CD4-positive, alpha-beta T cell (primary cell): Measurements from ENCODE around the gene TARDBP. TPM values are rescaled to one million over a fixed set of nuclear protein-coding genes. Genes with fewer than 3 reads are reported as not detected.
A peak's percentile ranks its signal among the peaks of the same experiment; 100 is the strongest.
"Not testable (repeated sequence)": the region's sequence is repeated elsewhere in the genome, so short reads cannot be mapped to it uniquely, and the experiment has no call there.

ENCODE experiments used
- ATAC-seq: fragments of 200-7000 bp; cut with Tn5 transposase; one replicate; pipeline ENCODE4 v1.10.0; 2022; ENCODE audit warnings: mild to moderate bottlenecking; ENCODE audit not compliant: poor library complexity
- CTCF ChIA-PET: fragments of 350-600 bp; sonication (Branson Sonifier 250); formaldehyde crosslinking; loops from one replicate; lab custom pipeline; 2021; ENCODE audit warnings: antibody characterized with exemption, inconsistent platforms; lab: Charles Lee
- POLR2A ChIA-PET: fragments of 350-600 bp; sonication (Branson Sonifier 250); formaldehyde crosslinking; loops from one replicate; lab custom pipeline; 2021; ENCODE audit warnings: antibody characterized with exemption, inconsistent platforms; lab: Charles Lee
- DNase-seq, 14 experiments: peaks; one replicate each; pipeline ENCODE4 v3.0.0-alpha.2; 2013 to 2020; ENCODE audit warnings: mixed read lengths in 2 of 14
- H3K27ac ChIP-seq, 2 donors: one replicate each; pipeline versions ENCODE4 v1.5.1 to v1.7.0; 2013; ENCODE audit warnings: low read length in 2 of 2, low read depth in 1 of 2, mild to moderate bottlenecking in 1 of 2
- H3K27me3 ChIP-seq, 2 experiments: 1 replicate in 1 of 2; 2 replicates in 1 of 2; pipeline versions ENCODE4 v1.6.1 to v1.7.0; 2013; ENCODE audit warnings: low read length in 2 of 2, control low read depth in 1 of 2, mild to moderate bottlenecking in 1 of 2, moderate library complexity in 1 of 2; ENCODE audit not compliant: insufficient read depth in 2 of 2, control insufficient read depth in 1 of 2
- H3K36me3 ChIP-seq: one replicate; pipeline ENCODE4 v1.6.1; 2013; ENCODE audit warnings: low read length, control low read depth; ENCODE audit not compliant: insufficient read depth
- H3K4me1 ChIP-seq: one replicate; pipeline ENCODE4 v1.6.1; 2013; ENCODE audit warnings: low read length, control low read depth; ENCODE audit not compliant: insufficient read depth
- H3K4me3 ChIP-seq: one replicate; pipeline ENCODE4 v1.5.1; 2013; ENCODE audit warnings: mild to moderate bottlenecking, low read length, moderate library complexity
- H3K9me3 ChIP-seq, 2 experiments: 1 replicate in 1 of 2; 2 replicates in 1 of 2; pipeline versions ENCODE4 v1.6.1 to v1.7.0; 2013; ENCODE audit warnings: low read length in 2 of 2, mild to moderate bottlenecking in 2 of 2, control low read depth in 1 of 2, moderate library complexity in 1 of 2; ENCODE audit not compliant: control insufficient read depth in 1 of 2, insufficient read depth in 1 of 2
- H3K27ac Mint-ChIP-seq: one replicate; pipeline ENCODE4 v1.8.0; 2020; ENCODE audit warnings: mixed read lengths
- H3K27me3 Mint-ChIP-seq: one replicate; pipeline ENCODE4 v1.8.0; 2021; ENCODE audit warnings: mixed read lengths
- H3K36me3 Mint-ChIP-seq: one replicate; pipeline ENCODE4 v1.8.0; 2021; ENCODE audit warnings: low read depth, mixed read lengths
- H3K4me1 Mint-ChIP-seq: one replicate; pipeline ENCODE4 v1.8.0; 2021; ENCODE audit warnings: low read depth, mixed read lengths
- H3K4me3 Mint-ChIP-seq: one replicate; pipeline ENCODE4 v1.8.0; 2020; ENCODE audit warnings: mild to moderate bottlenecking, mixed read lengths
- H3K9me3 Mint-ChIP-seq: one replicate; pipeline ENCODE4 v1.8.0; 2020; ENCODE audit warnings: mixed read lengths
- CTCF ChIP-seq: fragments of 200-600 bp; IDR thresholded peaks from one replicate; pipeline ENCODE4 v1.8.0; 2022; ENCODE audit warnings: antibody characterized with exemption, mild to moderate bottlenecking
- intact Hi-C, 2 experiments: fragments of 100-400 bp; cut with DNase I in 1 of 2; cut with micrococcal nuclease in 1 of 2; formaldehyde crosslinking; loops; one replicate each; pipeline versions ENCODE4 v1.15.1 to v1.9.0; 2023 to 2025; cut with DNase I, micrococcal nuclease
- total RNA-seq, 174 experiments: library from RNA in 2 of 174; stranded (reverse) in 2 of 174; gene quantifications; one replicate each; pipeline ENCODE4 v1.2.3 and lab custom pipeline; 2021 to 2026

TARDBP gene
- total RNA-seq, 2 experiments from 2014 or later, result 141 to 149 TPM

- ChIA-PET CTCF (interaction anchor here (0.6 to 1.7 kb wide), 4 partner anchors 25 to 1781 kb away, joined by 3 to 9 read pairs (median 4); partner anchors contain the start of gene CENPS), POLR2A (interaction anchor here (0.6 to 2.2 kb wide), 10 partner anchors 18 to 896 kb away, joined by 3 to 26 read pairs (median 5); partner anchors contain the start of genes EXOSC10, FBXO2, FBXO44 and SRM)
- Histone ChIP-seq H3K9me3 (no peaks in the 10 kb centered on the region), H3K4me3 (peak overlapping the region; percentile 85), H3K4me1 (peaks cover 46% of the 10 kb centered on the region), H3K27ac (peak overlapping the region; percentile 91 to 99), H3K27me3 (no peaks in the 10 kb centered on the region), H3K36me3 (peaks cover 46% of the 10 kb centered on the region)
- intact Hi-C loops, result loop anchor here in 1 of 2 experiments (2.0 to 10.0 kb wide), 6 partner anchors 48 to 978 kb away; partner anchors contain the start of genes EXOSC10, MTOR, SRM and UBE4B
- no peak for TF ChIP-seq CTCF
- Mint-ChIP-seq H3K27me3 (no peaks in the 10 kb centered on the region), H3K4me3 (peak overlapping the region; percentile 94), H3K9me3 (no peaks in the 10 kb centered on the region), H3K36me3 (peaks cover 52% of the 10 kb centered on the region), H3K27ac (peak overlapping the region; percentile 98), H3K4me1 (peaks cover 34% of the 10 kb centered on the region)
- DNase-seq (no peak), ATAC-seq (peak; percentile 0)
Measured at GRCh38 chr1:11013160-11013531, 692 bp downstream of the TARDBP start.

GRCh38 chr1:11019358-11019757 lies 6.9 kb downstream of the TARDBP start:
- Mint-ChIP-seq H3K4me1 (peaks cover 46% of the 10 kb centered on the region), H3K36me3 (peaks cover 95% of the 10 kb centered on the region)
- H3K27ac ChIP-seq, H3K9me3 Mint-ChIP-seq, ATAC-seq, POLR2A ChIA-PET, DNase-seq, H3K4me3 Mint-ChIP-seq, H3K4me3 ChIP-seq, H3K9me3 ChIP-seq, CTCF ChIA-PET, H3K27ac Mint-ChIP-seq, H3K27me3 Mint-ChIP-seq, H3K27me3 ChIP-seq: not testable (repeated sequence)
- Histone ChIP-seq H3K36me3 (peaks cover 90% of the 10 kb centered on the region), H3K4me1 (peaks cover 27% of the 10 kb centered on the region)
- intact Hi-C loops, result loop anchor here in 1 of 2 experiments (10.0 kb wide), 1 partner anchor 985 kb away; the partner anchor contains the start of gene UBE4B

GRCh38 chr1:11019971-11020370 lies 7.5 kb downstream of the TARDBP start:
- no peaks in the 10 kb centered on the region for H3K9me3 Mint-ChIP-seq
- intact Hi-C loops, result loop anchor here in 1 of 2 experiments (10.0 kb wide), 1 partner anchor 985 kb away; the partner anchor contains the start of gene UBE4B
- Histone ChIP-seq H3K27me3 (no peaks in the 10 kb centered on the region), H3K4me1 (peaks cover 21% of the 10 kb centered on the region), H3K4me3 (no peak overlapping the region), H3K27ac (no peak overlapping the region), H3K36me3 (peaks cover 90% of the 10 kb centered on the region), H3K9me3 (no peaks in the 10 kb centered on the region)
- CTCF ChIA-PET, result no interaction called here
- peaks cover 39% of the 10 kb centered on the region for H3K4me1 Mint-ChIP-seq
- TF ChIP-seq CTCF, result no peak
- ATAC-seq, result no peak
- H3K4me3 Mint-ChIP-seq, result peak overlapping the region; percentile 4
- POLR2A ChIA-PET, result no interaction called here
- H3K27me3 Mint-ChIP-seq, result no peaks in the 10 kb centered on the region
- no peak for DNase-seq
- H3K36me3 Mint-ChIP-seq, result peaks cover 95% of the 10 kb centered on the region
- no peak overlapping the region for H3K27ac Mint-ChIP-seq

- Mint-ChIP-seq H3K27me3 (no peaks in the 10 kb centered on the region), H3K4me1 (peaks cover 44% of the 10 kb centered on the region), H3K4me3 (no peak overlapping the region), H3K36me3 (peaks cover 96% of the 10 kb centered on the region), H3K9me3 (no peaks in the 10 kb centered on the region), H3K27ac (no peak overlapping the region)
- CTCF ChIA-PET, result no interaction called here
- Histone ChIP-seq H3K4me1 (peaks cover under 1% of the 10 kb centered on the region), H3K9me3 (no peaks in the 10 kb centered on the region), H3K27me3 (no peaks in the 10 kb centered on the region), H3K36me3 (peaks cover 85% of the 10 kb centered on the region), H3K27ac (no peak overlapping the region), H3K4me3 (no peak overlapping the region)
- intact Hi-C loops, result no loop called here
- no peak for DNase-seq
- ATAC-seq, result no peak
- TF ChIP-seq CTCF, result no peak
- POLR2A ChIA-PET, result no interaction called here
Measured at GRCh38 chr1:11023201-11023600, 10.7 kb downstream of the TARDBP start.
